DLD1 (cell line): Measurements from ENCODE around the gene MMP25.
"Not testable (repeated sequence)": the region's sequence is repeated elsewhere in the genome, so short reads cannot be mapped to it uniquely, and the experiment has no call there.

Source experiments
- in situ Hi-C: cut with HindIII; loops from 2 replicates; pipeline ENCODE4 v1.10.0; 2017; ENCODE audit warnings: low sequenced_read_pairs

Gene MMP25

DNA sequence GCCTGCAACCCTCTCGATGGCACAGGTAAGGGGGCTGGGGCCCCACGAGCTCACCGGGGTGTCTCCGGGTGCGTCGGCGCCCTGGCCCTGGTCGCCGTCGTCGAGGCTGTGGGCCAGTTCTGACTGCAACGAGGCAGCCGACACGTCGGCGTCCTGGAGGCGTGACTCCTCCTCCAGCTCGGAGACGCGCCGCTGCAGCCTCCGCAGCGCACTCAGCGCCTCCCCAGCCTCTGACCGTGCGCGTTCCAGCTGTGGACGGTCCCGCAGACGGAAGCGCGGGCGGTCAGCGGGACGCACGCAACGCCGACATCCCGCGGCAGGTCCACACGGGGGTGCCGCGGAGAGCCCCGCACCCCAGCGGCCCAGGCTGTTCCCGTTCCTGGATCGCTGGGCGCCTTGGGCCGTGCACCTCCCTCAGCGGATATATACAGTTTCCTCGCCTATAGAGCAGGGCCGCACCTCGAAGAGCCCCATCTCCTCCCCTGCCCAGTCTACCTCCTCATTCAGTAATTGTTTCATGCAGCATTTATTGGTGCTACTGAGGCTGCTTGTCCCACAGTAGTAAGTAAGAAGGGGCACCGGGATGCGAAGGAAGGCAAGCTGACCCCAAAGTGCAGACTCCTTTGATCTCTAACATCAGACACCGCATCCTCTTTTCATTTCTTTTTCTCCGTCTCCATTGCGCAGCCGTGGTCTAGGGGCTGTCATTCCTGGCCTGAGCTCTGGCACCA lies 16.7 kb upstream of the MMP25 start:
- in situ Hi-C loops: no loop called here

DNA sequence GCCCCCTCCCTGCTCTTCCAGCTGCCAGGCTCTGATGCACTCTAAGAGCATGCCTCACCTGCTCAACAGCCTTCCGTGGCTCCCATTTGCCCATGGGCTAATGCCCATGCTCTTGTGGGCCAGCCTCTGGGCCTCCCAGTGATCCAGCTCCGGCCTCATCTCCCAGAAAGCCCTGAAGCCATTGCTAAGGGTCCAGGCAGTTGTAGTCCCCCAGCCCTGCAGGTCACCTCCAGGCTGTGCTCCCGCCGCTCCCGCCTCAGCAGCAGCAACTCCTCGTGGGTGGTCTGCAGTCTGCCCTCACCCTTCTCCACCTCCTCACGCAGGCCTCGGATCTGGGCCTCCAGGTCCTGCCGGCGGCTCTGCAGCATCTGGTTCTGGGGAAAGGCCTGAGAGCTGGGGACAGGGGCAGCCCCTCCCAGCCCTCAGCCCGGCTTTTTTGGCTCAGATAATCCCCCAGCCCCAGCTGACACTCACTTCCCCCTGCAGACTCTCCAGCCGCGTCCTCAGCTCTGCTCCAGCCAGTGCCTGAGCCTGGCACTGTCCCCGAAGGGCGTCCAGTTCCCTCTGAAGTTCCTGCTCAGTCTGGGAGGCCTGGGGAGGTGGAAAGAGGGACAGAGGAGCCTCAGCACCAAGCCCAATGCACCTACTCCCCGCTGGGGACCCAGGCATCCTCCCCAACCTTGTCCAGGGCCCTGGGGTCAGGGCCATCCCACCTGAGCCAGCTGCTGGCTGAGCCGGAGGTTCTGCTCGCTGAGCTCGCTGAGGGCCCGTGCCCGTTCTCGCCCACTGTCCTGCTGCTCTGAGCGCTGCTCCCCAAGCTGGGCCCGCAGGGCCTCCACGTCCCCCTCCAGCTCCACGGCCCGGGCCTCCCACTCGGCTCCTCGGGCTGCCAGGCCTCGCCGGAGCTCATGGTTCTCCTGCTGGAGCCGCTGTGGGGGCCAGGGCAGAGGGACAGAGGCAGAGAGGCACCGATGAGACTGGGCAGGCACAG lies 15.8 kb upstream of the MMP25 start:
- in situ Hi-C loops: no loop called here

DNA sequence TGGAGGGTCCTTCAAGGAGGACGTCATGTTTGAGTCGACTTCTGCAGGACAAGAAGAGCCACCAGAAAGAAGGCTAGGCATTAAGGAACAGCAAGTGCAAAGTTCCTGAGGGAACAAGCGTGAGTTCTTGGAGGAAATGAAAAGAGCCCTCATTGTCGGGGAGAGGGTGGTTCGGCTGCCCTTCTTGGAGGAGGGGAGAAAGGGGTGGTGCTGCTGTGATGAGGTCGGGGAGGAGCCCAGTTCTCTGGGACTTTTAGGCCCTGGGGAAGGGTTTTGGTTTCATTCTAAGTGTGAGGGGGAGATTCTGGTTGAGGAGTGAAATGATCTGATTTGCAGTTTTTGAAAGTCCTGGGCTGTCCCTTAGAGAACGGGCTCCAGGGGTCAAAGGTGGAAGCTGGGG lies 13.7 kb upstream of the MMP25 start:
- in situ Hi-C loops: no loop called here

DNA sequence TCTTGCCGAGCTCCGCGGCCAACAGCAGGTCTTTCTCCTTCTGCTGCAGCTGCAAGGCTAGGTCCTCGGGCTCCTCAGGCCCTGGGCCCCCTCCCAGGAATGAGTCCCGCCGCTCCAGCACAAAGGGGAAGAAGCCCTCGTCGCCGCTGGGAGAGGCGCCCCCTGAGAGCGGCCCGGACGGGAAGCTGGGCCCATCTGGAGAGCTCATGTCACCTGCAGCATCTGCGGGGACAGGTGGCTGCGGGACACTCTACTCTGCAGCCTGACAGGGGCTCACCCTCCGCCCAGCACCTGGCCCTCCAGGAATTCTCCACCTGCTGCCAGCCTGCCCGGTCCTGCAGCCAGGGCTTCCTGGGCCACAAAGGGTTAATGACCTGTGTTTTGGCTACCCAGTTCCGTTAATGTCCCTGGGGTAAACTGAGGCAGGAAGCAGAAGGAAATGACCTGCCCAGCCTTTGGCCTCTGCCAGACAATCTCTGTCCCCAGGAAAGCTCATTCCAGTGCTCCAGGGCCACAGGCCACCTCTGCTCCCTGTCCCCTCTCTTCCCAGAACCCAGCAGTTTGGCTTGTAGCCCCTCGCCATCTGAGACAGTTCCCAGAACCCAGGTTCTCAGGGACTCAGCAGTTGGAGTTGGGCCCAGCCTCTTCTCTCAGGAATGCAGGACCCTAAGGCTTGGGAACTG lies 10.9 kb upstream of the MMP25 start:
- in situ Hi-C loops: no loop called here

DNA sequence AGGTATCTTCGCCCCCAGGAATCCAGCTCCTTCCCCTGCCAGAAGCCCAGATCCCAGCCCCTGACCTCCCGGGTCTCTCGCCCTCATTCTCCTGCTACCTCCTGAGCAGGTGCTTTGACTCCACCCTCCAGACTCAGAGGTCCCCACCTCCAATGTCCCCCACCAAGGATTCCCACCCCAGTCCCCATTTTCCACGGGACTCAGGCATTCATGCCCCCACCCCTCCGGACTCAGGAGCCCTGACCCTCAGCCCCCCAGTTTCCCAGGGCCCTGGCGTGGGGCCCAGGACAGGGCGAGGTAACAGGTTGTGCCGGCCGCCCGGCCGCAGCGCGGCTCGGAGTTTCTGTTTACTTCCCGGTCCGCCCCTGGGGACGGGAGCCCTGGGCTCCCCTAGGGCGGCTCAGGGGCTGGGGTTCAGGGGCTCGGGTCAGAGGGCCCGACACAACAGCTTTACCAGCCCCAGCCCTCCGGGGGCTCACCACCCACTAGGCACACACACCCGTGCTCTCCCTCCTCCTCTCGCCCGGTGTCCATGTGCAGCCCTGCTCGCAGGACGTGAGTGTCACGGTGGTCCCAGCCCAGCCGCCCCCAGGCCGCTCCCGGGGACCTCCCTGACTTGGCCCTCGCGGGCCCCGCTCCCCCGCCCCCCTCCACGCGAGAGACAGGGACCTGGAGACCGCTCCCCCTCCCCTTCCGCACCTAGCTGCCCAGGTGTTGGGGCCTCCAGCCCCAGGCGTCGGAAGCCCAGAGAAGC lies 10.2 kb upstream of the MMP25 start:
- in situ Hi-C loops: no loop called here

DNA sequence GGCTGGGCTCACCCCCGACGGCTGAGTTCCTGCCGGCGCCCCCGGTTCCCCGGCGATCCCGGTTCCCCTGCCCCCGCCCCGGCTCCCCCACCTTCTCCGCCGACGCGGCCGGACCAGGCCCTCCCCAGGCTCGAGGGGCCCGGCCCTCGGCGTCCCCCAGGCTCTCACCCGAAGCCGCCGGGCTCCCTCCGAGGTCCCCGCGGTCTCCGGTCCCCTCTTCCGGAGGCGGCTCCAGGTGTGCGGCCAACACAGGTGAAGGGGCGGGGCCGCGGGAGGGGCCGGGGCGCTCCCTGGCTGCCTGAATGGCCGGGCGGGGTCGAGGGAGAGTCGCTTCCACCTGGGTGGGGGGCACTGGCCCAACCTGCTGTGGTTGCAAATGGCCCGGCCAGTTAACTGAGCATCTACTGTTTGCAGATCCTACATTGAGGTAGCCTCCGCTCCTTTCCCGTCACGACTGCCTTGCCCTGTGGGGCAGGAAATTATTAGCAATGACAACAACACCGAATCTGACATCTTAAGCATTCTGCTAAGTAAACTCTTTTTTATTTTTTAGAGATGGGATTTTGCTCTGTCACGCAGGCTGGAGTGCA lies 9.5 kb upstream of the MMP25 start, which contains the start of gene BICDL2:
Gene BICDL2, minus strand, starts transcription at position 219 of the 590 bp plus-strand sequence. CDS start 1,448 bp downstream, outside the sequence.
- in situ Hi-C loops: no loop called here

DNA sequence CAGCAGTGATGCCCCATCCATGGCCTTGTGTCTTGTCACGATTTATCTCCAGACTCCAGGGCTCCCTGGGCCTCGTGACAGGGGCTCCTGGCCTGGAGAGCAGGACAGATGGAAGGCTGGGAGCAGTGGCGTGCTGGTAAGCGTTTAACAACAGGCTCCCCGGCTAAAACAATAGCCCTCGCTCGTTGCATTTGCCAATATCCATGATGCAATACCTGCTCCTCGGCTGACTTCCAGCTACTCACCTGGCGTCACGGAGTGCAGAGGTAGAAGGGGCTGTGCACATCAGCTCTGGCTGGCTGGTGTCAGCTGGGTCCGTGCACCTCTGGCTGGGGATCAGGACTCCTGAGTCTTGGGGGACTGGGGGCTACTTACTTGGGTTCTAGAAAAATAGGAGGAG lies 8.1 kb upstream of the MMP25 start:
- in situ Hi-C loops: no loop called here

DNA sequence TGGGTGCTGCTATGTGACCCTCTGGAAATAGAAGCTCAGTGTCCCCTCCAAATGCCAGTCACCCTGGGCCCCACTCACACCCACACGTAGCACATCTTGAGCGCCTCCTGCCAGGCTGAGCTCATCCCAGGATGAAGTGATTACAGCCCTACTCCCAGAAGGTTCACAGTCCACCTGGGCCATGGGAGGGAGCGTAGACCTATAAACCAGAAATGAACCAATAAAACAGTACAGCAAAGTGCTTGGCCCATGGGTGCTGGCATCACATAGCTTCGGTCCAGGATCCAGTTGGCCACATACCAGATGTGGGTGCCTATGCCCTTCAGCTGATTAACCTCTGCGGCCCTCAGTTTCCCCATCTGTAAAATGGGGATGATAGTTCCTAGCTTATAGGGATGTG lies 7.5 kb upstream of the MMP25 start:
- in situ Hi-C loops: no loop called here

DNA sequence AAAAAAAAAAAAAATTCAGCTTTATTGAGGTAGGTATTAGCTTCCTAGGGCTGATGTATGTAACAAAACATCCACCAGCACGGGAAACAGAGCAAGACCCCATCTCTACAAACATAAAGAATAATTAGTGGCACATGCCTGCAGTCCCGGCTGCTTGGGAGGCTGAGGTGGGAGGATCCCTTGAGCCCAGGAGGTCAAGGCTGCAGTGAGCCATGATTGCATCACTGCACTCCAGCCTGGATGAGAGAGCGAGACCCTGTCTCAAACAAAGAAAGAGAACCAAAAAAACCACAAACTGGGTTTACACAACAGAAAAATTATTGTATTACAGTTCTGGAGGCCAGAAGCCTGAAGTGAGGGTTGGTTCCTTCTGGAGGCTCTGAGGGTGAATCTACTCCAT lies 4.0 kb upstream of the MMP25 start:
- in situ Hi-C loops: no loop called here

DNA sequence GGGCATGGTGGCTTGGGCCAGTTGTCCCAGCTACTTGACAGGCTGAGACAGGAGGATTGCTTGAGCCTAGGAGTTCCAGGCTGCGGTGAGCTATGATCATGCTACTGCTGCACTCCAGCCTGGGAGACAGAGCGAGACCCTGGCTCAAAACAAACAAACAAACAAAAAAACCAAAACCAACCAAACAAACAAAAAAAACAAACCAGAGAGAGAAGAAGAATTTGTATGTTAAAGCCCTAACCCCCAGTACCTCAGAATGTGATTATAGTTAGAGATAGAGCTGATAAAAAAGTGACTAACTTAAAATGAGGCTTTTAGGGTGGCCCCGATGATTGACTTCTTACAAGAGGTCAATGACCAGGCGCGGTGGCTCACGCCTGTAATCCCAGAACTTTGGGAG lies 1.7 kb upstream of the MMP25 start:
- in situ Hi-C loops: no loop called here

DNA sequence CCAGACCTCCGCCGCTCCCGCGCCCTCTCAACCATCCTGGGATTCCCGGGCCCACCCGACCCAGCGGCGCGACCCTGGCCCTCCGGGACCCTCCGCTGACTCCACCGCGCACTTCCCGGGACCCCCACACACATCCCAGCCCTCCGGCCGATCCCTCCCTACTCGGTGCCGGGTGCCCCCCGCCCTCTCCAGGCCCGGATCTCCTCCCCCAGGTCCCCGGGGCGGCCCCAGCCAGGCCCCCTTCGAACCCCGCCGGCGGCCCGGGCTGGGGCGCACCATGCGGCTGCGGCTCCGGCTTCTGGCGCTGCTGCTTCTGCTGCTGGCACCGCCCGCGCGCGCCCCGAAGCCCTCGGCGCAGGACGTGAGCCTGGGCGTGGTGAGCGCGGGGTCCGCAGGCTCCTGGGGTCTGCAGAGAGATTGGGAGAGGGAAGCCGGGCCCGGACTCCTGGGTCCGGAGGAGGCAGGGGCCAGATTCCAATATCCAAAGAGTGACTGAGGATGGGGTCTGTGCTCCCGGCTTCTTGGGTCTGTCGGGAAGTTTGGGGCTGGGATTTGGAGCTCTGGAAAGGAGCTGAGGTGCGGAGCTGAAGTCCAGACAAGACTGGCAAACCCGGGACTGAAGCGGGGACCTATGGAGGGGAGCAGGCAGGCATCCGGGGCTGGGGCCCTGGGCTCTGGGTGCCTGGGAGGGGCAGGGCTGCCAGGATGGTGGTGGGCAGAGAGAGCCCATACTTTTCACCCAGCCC lies 453 bp downstream of the MMP25 start:
- in situ Hi-C loops: no loop called here

DNA sequence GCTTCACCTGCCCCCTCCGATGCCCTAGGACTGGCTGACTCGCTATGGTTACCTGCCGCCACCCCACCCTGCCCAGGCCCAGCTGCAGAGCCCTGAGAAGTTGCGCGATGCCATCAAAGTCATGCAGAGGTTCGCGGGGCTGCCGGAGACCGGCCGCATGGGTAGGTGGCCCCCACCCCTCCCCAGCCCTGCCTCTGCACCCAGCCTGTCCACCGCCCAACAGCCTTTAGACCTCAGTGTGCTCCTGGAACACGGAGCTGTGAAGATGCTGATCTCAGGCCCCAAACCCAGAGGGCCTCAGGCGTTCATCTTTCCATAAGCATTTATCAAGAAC lies 993 bp downstream of the MMP25 start:
- in situ Hi-C loops: no loop called here

DNA sequence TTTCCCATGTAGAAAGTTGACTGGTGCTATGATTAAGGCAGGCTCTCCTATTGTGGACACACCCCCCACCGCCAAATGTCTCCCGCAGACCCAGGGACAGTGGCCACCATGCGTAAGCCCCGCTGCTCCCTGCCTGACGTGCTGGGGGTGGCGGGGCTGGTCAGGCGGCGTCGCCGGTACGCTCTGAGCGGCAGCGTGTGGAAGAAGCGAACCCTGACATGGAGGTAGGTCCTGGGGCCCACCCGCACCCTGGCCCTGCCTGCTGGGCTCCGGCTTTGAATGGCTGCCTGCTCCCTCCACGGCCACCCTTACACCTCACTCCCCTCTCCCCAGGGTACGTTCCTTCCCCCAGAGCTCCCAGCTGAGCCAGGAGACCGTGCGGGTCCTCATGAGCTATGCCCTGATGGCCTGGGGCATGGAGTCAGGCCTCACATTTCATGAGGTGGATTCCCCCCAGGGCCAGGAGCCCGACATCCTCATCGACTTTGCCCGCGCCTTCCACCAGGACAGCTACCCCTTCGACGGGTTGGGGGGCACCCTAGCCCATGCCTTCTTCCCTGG lies 3.6 kb downstream of the MMP25 start:
- in situ Hi-C loops: no loop called here

DNA sequence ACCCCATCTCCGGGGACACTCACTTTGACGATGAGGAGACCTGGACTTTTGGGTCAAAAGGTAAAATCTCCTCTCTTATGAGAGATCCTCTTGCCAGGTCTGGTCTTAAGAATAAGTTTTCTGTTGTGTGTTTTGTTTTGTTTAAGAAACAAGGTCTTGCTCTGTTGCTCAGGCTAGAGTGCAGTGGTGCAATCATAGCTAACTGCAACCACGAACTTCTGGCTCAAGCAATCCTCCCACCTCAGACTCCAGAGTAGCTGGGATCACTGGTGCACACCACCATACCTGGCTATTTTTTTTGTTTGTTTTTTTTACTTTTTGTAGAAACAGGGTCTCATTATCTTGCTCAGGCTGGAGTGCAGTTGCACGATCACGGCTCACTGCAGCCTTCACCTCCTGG lies 4.1 kb downstream of the MMP25 start:
- in situ Hi-C loops: no loop called here

DNA sequence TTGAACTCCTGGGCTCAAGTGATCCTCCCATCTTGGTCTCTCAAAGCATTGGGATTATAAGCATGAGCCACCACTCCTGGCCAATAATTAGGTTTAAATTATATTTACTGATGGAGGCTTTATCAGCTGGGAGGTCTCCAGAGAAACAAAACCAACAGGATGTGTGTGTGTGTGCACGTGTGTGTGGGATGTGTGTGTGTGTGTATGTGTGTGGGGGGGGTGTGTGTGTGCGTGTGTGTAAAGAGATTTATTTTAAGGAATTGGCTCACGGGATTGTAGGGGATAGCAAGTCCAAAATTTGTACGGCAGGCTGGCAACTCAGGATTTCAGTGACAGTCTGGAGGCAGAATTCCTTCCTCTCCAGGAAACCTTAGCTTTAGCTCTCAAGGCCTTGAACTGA lies 4.6 kb downstream of the MMP25 start:
- in situ Hi-C loops: no loop called here

DNA sequence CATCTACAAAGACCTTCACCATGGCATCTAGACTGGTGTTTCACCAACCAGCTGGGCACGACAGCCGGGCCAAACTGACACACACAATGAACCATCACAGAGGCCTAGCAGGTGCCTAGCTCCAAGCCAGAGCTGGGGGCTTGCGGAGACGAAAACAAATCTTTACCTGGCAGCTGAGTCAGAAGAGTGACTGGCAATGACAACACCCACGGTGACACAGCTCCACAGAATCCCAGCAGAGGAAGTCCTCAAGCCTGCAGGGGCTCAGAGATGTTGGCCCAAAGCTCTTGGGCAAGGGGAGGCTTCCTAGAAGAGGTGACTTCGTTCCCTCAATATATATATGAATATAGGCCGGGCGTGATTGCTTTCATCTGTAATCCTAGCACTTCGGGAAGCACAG lies 5.1 kb downstream of the MMP25 start:
- in situ Hi-C loops: no loop called here

DNA sequence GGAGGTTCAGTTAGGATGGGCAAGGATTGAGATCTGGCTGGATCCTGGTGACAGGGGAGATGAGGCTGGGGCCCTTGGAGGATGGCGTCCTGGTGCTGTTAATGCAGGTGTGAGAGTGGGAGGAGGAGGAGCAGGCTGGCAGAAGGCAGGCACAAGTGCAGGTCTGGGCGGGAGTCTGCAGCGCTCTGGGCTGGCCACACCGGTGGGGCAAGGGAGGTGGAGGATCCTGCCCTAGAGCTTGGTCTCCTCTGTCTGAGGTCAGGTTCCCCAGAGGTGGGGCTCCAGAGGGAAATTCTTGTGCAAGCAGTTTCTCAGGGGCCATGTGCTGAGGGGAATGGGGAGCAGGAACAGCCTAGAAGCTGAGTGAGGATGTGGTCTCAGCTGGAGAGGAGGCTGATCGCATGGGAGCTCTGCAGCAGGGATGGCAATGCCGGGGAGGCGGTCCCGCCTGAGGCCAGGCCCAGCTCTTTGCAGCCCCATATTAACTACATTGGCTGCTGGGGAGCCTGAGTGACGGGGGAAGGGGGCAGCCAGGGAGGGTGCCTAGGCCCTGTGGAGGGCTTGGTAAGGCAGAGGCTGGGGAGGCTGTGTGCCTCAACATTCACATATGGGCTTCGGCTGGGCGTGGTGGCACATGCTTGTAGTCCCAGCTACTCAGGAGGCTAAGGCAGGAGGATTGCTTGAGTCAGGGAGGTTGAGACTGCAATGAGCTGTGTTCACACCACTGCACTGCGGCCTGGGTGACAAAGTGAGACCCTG lies 6.4 kb downstream of the MMP25 start:
- in situ Hi-C loops: not testable (repeated sequence)

DNA sequence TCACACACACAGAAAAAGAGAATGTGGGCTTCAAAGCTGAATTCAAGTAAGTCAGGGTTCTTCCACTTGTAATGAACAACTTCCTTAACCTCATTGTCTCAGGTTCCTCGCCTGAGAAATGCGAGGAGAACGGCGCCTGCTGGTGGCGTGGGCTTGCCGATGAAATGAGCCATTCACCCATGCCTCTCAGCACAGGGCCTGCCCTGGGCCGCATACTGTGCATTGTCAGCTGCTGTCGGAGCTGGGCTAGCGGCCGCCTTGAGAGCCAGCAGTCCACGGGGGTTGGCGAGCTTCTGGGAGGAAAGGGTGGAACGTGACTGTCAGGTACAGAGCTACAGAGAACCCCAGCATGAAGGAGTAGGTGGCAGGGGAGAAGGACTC lies 7.0 kb downstream of the MMP25 start:
- in situ Hi-C loops: not testable (repeated sequence)
